Upper lobe of left lung (tissue), 6 donors: Measurements from ENCODE around the gene IL37. TPM values are rescaled to one million over a fixed set of nuclear protein-coding genes. Genes with fewer than 3 reads are reported as not detected.

Experiments
- ATAC-seq, 2 donors: fragments of 200-7000 bp; cut with Tn5 transposase; one replicate each; pipeline ENCODE4 v1.9.1; 2022; ENCODE audit warnings: mild to moderate bottlenecking in 2 of 2, moderate library complexity in 2 of 2; ENCODE audit not compliant: low FRiP score in 2 of 2
- DNase-seq, 2 donors: peaks; one replicate each; pipeline ENCODE4 v3.0.0-alpha.2; 2019 to 2020
- H3K27ac ChIP-seq, 4 donors: fragments of 200-600 bp; sonication (generic); one replicate each; pipeline ENCODE4 v1.5.1; 2016 to 2019
- H3K27me3 ChIP-seq, 4 donors: fragments of 200-600 bp; sonication (generic); one replicate each; pipeline ENCODE4 v1.5.1; 2017 to 2019
- H3K36me3 ChIP-seq, 4 donors: fragments of 200-600 bp; sonication (generic); one replicate each; pipeline ENCODE4 v1.5.1; 2016 to 2019
- H3K4me1 ChIP-seq, 4 donors: fragments of 200-600 bp; sonication (generic); one replicate each; pipeline ENCODE4 v1.5.1; 2018 to 2019
- H3K4me3 ChIP-seq, 4 donors: fragments of 200-600 bp; sonication (generic); one replicate each; pipeline ENCODE4 v1.5.1; 2017 to 2019; ENCODE audit warnings: mild to moderate bottlenecking in 2 of 4, moderate library complexity in 1 of 4
- H3K9me3 ChIP-seq, 4 donors: fragments of 200-600 bp; sonication (generic); one replicate each; pipeline ENCODE4 v1.5.1; 2018 to 2019
- CTCF ChIP-seq, 6 experiments: fragments of 450-650 bp in 4 of 6; fragments of 200-600 bp in 2 of 6; sonication (generic) in 2 of 6; IDR thresholded peaks; one replicate each; pipeline ENCODE4 v1.5.1; 2016 to 2019; ENCODE audit warnings: antibody characterized with exemption in 6 of 6
- EP300 ChIP-seq, 4 donors: sonication (generic); formaldehyde crosslinking; IDR thresholded peaks; one replicate each; pipeline ENCODE4 v1.5.1; 2017; ENCODE audit warnings: antibody characterized with exemption in 4 of 4, control low read depth in 2 of 4
- POLR2A ChIP-seq, 4 donors: fragments of 450-650 bp; IDR thresholded peaks; one replicate each; pipeline ENCODE4 v1.5.1; 2016 to 2017; ENCODE audit warnings: antibody characterized with exemption in 4 of 4, mild to moderate bottlenecking in 2 of 4
- POLR2AphosphoS5 ChIP-seq, 2 donors: sonication (generic); formaldehyde crosslinking; IDR thresholded peaks; one replicate each; pipeline ENCODE4 v1.5.1; 2017; ENCODE audit warnings: antibody characterized with exemption in 2 of 2
- WGBS, 2 donors: methylation state at CpG; one replicate each; pipeline ENCODE4 v1.1.5; 2017 to 2018; 5-methylcytosine and 5-hydroxymethylcytosine counted together
- total RNA-seq, 6 donors: library from RNA; depleted of rRNA in 4 of 6; stranded (reverse); fragments of >200 nt in 4 of 6; gene quantifications; one replicate each; pipeline versions ENCODE4 v1.1.0 to v1.2.1, GENCODE V29; 2016 to 2021
- donor health status: DM: no; HTN: no; CAD: no; lungs with moderate emphysema.
- donor health status: DM: no; HTN: yes; CAD: no; lungs with severe emphysema.

The IL37 gene
- total RNA-seq, 6 donors from 2014 or later, result 0.37 TPM; not detected in 5

GRCh38 chr2:112887964-112888749 lies 22.8 kb upstream of the IL37 start:
- Histone ChIP-seq H3K27me3 (no peaks in the 10 kb centered on the region), H3K27ac (no peak overlapping the region), H3K36me3 (no peaks in the 10 kb centered on the region), H3K9me3 (no peaks in the 10 kb centered on the region), H3K4me1 (peaks cover 0 to 4% (median 2%) of the 10 kb centered on the region in 4 donors), H3K4me3 (no peak overlapping the region)
- DNase-seq, result no peak
- ATAC-seq, result no peak
- no peak for TF ChIP-seq POLR2AphosphoS5 (IDR thresholded peaks at IDR 0.05)
- TF ChIP-seq POLR2A (IDR thresholded peaks at IDR 0.05), result no peak
- no peak for TF ChIP-seq CTCF (IDR thresholded peaks at IDR 0.05)
- no peak for TF ChIP-seq EP300 (IDR thresholded peaks at IDR 0.05)
- 53 to 65% methylated on average over 2 of the region's 2 CpGs for WGBS, 2 donors

DNA sequence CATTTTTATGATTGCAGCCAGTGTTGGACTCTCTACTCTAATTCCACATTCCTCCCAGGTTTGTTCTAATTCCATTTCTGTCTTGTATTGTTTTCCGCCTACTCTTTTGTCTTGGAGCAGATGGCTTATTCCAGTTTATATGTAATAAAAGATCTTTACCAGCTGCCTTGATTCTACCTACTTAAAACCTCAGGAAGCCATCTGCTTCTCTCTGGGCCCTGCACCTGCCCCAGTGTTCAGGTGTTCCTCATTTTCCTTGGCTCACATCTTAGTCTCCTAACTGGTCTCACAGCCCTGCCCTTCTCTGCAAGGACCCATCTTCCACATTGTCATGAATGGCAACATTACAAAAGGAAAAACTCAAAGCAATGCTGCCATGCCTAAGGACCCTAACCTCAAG lies 21.0 kb upstream of the IL37 start:
- DNase-seq (no peak), ATAC-seq (no peak)
- no peak overlapping the region for H3K27ac ChIP-seq
- H3K27me3 ChIP-seq, result no peaks in the 10 kb centered on the region
- no peaks in the 10 kb centered on the region for H3K9me3 ChIP-seq
- no peaks in the 10 kb centered on the region for H3K36me3 ChIP-seq
- WGBS, 2 donors, result 93 to 95% methylated on average over 1 of the region's 1 CpG
- no peak for TF ChIP-seq POLR2A (IDR thresholded peaks at IDR 0.05)
- no peak for TF ChIP-seq POLR2AphosphoS5 (IDR thresholded peaks at IDR 0.05)
- no peak for TF ChIP-seq EP300 (IDR thresholded peaks at IDR 0.05)
- no peak for TF ChIP-seq CTCF (IDR thresholded peaks at IDR 0.05)
- H3K4me3 ChIP-seq, result no peak overlapping the region
- peaks cover 0 to 4% (median under 1%) of the 10 kb centered on the region in 4 donors for H3K4me1 ChIP-seq

DNA sequence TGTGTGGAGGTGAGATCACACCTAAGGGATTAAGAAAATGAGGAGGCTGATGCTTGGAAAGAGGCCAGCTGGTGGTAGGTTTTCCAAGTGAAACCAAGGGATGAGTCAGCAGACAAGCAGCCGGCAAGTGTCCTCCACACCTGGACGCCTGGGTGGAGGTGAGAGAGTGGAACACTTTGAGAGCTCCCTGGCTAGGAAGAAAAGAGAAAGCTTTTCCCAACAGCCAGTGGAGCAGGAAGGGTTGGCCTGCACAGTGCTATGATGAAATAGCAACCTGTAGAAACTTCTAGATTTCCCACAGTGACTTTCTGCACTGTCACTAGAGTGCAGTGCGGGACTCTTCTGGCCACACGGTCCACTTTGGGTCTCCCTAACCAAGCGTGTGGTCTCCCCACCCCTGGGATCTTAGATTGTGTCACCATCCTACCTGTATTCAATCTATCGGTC lies 19.6 kb upstream of the IL37 start:
- peak in 1 of 2 donors; percentile 35 for ATAC-seq
- peaks cover 0 to 4% (median 0%) of the 10 kb centered on the region in 4 donors for H3K4me1 ChIP-seq
- DNase-seq, result no peak
- TF ChIP-seq POLR2A (IDR thresholded peaks at IDR 0.05) (no peak), EP300 (IDR thresholded peaks at IDR 0.05) (no peak), CTCF (IDR thresholded peaks at IDR 0.05) (no peak), POLR2AphosphoS5 (IDR thresholded peaks at IDR 0.05) (no peak)
- H3K4me3 ChIP-seq, result no peak overlapping the region
- H3K27ac ChIP-seq, result no peak overlapping the region
- 70 to 78% methylated on average over 5 to 6 of the region's 6 CpGs for WGBS, 2 donors
- H3K27me3 ChIP-seq, result no peaks in the 10 kb centered on the region
- H3K9me3 ChIP-seq, result no peaks in the 10 kb centered on the region
- no peaks in the 10 kb centered on the region for H3K36me3 ChIP-seq

DNA sequence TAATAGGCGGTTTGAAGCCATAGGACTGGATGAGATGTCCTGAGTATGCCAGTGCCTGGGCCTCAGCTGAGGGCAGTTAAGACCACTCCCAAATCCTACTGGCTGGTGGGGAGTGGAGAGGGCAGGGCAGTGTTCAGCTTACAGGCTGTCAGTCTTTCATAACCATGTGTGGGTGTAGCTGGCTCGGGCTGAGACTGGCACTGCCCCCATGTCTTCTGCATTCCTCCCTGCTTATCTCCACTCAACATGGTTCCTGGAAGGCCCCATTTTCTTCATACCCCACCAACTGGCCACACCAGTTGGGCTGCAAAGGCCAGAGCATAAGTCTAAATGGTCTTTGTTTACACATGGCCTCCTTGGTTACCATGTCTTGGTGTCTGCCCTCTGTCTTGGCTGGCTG lies 17.2 kb upstream of the IL37 start:
- no peak overlapping the region for H3K4me3 ChIP-seq
- no peaks in the 10 kb centered on the region for H3K27me3 ChIP-seq
- no peak for DNase-seq
- no peaks in the 10 kb centered on the region for H3K9me3 ChIP-seq
- peak; percentile 19 to 52 for ATAC-seq
- no peak overlapping the region for H3K27ac ChIP-seq
- no peaks in the 10 kb centered on the region for H3K4me1 ChIP-seq
- TF ChIP-seq POLR2A (IDR thresholded peaks at IDR 0.05), result no peak
- no peak for TF ChIP-seq POLR2AphosphoS5 (IDR thresholded peaks at IDR 0.05)
- no peak for TF ChIP-seq EP300 (IDR thresholded peaks at IDR 0.05)
- no peak for TF ChIP-seq CTCF (IDR thresholded peaks at IDR 0.05)
- H3K36me3 ChIP-seq, result no peaks in the 10 kb centered on the region
- WGBS, 2 donors, result 86 to 100% methylated on average over 2 of the region's 2 CpGs
